HepG2 (cell line): Measurements from ENCODE around the gene DNAH9. TPM values are rescaled to one million over a fixed set of nuclear protein-coding genes. Genes with fewer than 3 reads are reported as not detected.

Experiments
- CENPX ChIP-seq: sonication (generic); formaldehyde crosslinking; IDR thresholded peaks from 2 replicates; pipeline ENCODE4 v1.9.0; 2021; ENCODE audit warnings: mild to moderate bottlenecking, missing genetic modification reagents, moderate library complexity
- E2F2 ChIP-seq: sonication (generic); formaldehyde crosslinking; IDR thresholded peaks from 2 replicates; pipeline ENCODE4 v1.4.0; 2020; ENCODE audit warnings: missing genetic modification reagents, borderline replicate concordance
- GATAD2A ChIP-seq: IDR thresholded peaks from 2 replicates; pipeline ENCODE4 v1.6.1; 2016
- GFI1 ChIP-seq: sonication (generic); formaldehyde crosslinking; IDR thresholded peaks from 2 replicates; pipeline ENCODE4 v1.5.0; 2020; ENCODE audit warnings: missing genetic modification reagents, mild to moderate bottlenecking, borderline replicate concordance
- HMGXB3 ChIP-seq: sonication (generic); formaldehyde crosslinking; IDR thresholded peaks from 2 replicates; pipeline ENCODE4 v1.4.0; 2020; ENCODE audit warnings: missing genetic modification reagents, borderline replicate concordance
- KAT8 ChIP-seq: IDR thresholded peaks from 2 replicates; pipeline ENCODE4 v1.6.1; 2016; ENCODE audit warnings: missing genetic modification reagents, missing compliant biosample characterization
- NR0B2 ChIP-seq: sonication (generic); formaldehyde crosslinking; IDR thresholded peaks from 2 replicates; pipeline ENCODE4 v1.4.0; 2020; ENCODE audit warnings: mild to moderate bottlenecking, missing genetic modification reagents
- PAF1 ChIP-seq: IDR thresholded peaks from 2 replicates; pipeline ENCODE4 v1.6.1; 2016; ENCODE audit warnings: missing genetic modification reagents, missing compliant biosample characterization
- SOX5 ChIP-seq: IDR thresholded peaks from 2 replicates; pipeline ENCODE4 v1.6.1; 2016; ENCODE audit warnings: borderline replicate concordance
- TBX3 ChIP-seq: fragments of 450-650 bp; IDR thresholded peaks from 2 replicates; pipeline ENCODE4 v1.6.1; 2017; ENCODE audit warnings: antibody characterized with exemption, mild to moderate bottlenecking, inconsistent platforms, borderline replicate concordance
- ZBTB2 ChIP-seq: sonication (generic); formaldehyde crosslinking; IDR thresholded peaks from 2 replicates; pipeline ENCODE4 v1.8.0; 2022; ENCODE audit warnings: low read depth, missing genetic modification reagents
- ZNF160 ChIP-seq: sonication (generic); formaldehyde crosslinking; IDR thresholded peaks from 2 replicates; pipeline ENCODE4 v1.8.0; 2022; ENCODE audit warnings: mild to moderate bottlenecking, inconsistent platforms, missing genetic modification reagents
- ZNF180 ChIP-seq: sonication (generic); formaldehyde crosslinking; IDR thresholded peaks from 2 replicates; pipeline ENCODE4 v1.4.0; 2020; ENCODE audit warnings: low read depth, missing genetic modification reagents, borderline replicate concordance
- ZNF414 ChIP-seq: sonication (generic); formaldehyde crosslinking; IDR thresholded peaks from 2 replicates; pipeline ENCODE4 v1.5.0; 2020; ENCODE audit warnings: missing genetic modification reagents
- ZNF451 ChIP-seq: sonication (generic); formaldehyde crosslinking; IDR thresholded peaks from 2 replicates; pipeline ENCODE4 v1.5.0; 2020; ENCODE audit warnings: mild to moderate bottlenecking, missing genetic modification reagents
- ZNF510 ChIP-seq: sonication (generic); formaldehyde crosslinking; IDR thresholded peaks from 2 replicates; pipeline ENCODE4 v1.4.0; 2020; ENCODE audit warnings: low read depth, mild to moderate bottlenecking, missing genetic modification reagents
- ZNF564 ChIP-seq: sonication (generic); formaldehyde crosslinking; IDR thresholded peaks from 2 replicates; pipeline ENCODE4 v1.8.1; 2023; ENCODE audit warnings: mild to moderate bottlenecking, missing genetic modification reagents
- ZNF567 ChIP-seq: sonication (generic); formaldehyde crosslinking; IDR thresholded peaks from 2 replicates; pipeline ENCODE4 v1.8.1; 2023; ENCODE audit warnings: mild to moderate bottlenecking, missing genetic modification reagents, borderline replicate concordance
- ZNF768 ChIP-seq: sonication (generic); formaldehyde crosslinking; IDR thresholded peaks from 2 replicates; pipeline ENCODE4 v1.4.0; 2020; ENCODE audit warnings: missing genetic modification reagents
- ZNF850 ChIP-seq: sonication (generic); formaldehyde crosslinking; conservative IDR thresholded peaks from 2 replicates; pipeline ENCODE4 v1.9.0; 2021; ENCODE audit warnings: mild to moderate bottlenecking, missing genetic modification reagents
- polyA plus RNA-seq, 8 experiments: library from polyadenylated mRNA; depleted of rRNA in 3 of 8; stranded (reverse) in 7 of 8; unstranded in 1 of 8; fragments of >200 nt; fragmentation: Illumina TruSeq in 4 of 8; extraction: Trizol in 4 of 8; gene quantifications; 2 replicates each; pipeline versions ENCODE4 v1.2.1 to v1.2.3, GENCODE V29; 2011 to 2016; ENCODE audit warnings: low read depth in 4 of 8, missing spikeins in 1 of 8, mixed read lengths in 1 of 8; ENCODE audit not compliant: insufficient read depth in 1 of 8
- total RNA-seq, 5 experiments: library from RNA; depleted of rRNA; stranded (reverse); fragments of >200 nt; fragmentation: Illumina TruSeq; extraction: Trizol; gene quantifications; 2 replicates each; pipeline ENCODE4 v1.2.3, GENCODE V29; 2016; ENCODE audit warnings: low read depth in 1 of 5

Gene DNAH9
- total and polyA plus RNA-seq, 2 of the 13 experiments (the other 11 are each of a cell fraction or from before 2014, with no cell fraction given) = not detected

- no peak for TF ChIP-seq NR0B2 (CRISPR knock-in tag)
- peak; percentile 37; the same call in 1 of the 2 replicates for TF ChIP-seq ZNF567 (CRISPR knock-in tag)
- peak; percentile 24; the same call in 1 of the 2 replicates for TF ChIP-seq SOX5 (CRISPR knock-in tag)
- TF ChIP-seq TBX3 = no peak
- no peak for TF ChIP-seq PAF1
- TF ChIP-seq GATAD2A (CRISPR knock-in tag) = no peak
- 0 out of 2 replicates have a peak, but pooled peaks have one; percentile 75 for TF ChIP-seq ZNF160
- TF ChIP-seq HMGXB3 (CRISPR knock-in tag) = no peak
- TF ChIP-seq ZNF510 = no peak
- 0 out of 2 replicates have a peak, but pooled peaks have one; percentile 54 for TF ChIP-seq ZBTB2 (CRISPR knock-in tag)
- TF ChIP-seq ZNF451 (CRISPR knock-in tag) = no peak; the same call in none of the 2 replicates
- peak; percentile 72 for TF ChIP-seq ZNF768 (CRISPR knock-in tag)
- no peak for TF ChIP-seq ZNF414
- TF ChIP-seq KAT8 = peak; percentile 77
- no peak for TF ChIP-seq ZNF564 (CRISPR knock-in tag)
- TF ChIP-seq ZNF180 (CRISPR knock-in tag) = no peak
- TF ChIP-seq E2F2 = peak; percentile 56; the same call in 1 of the 2 replicates
- TF ChIP-seq ZNF850 (CRISPR knock-in tag) = no peak
- TF ChIP-seq GFI1 = peak; percentile 47; the same call in 1 of the 2 replicates
- TF ChIP-seq CENPX = no peak
These were observed 399.1 kb downstream of the DNAH9 start, which contains the start of gene ZNF18 (continued) for GRCh38 chr17:11997147-11997971.
